Endothelial cell of umbilical vein (primary cell): ENCODE data around the gene SYT17. TPM values are rescaled to one million over a fixed set of nuclear protein-coding genes. Genes with fewer than 3 reads are reported as not detected.

Experiments used
- BruUV-seq: library from RNA; stranded (reverse); fragments of 400-500 nt; replicated peaks from 2 replicates; lab custom pipeline; 2021; lab: Mats Ljungman, UMichigan
- CTCF ChIA-PET: fragments of 300-600, 350-600 bp; sonication (Branson Sonifier 250); formaldehyde crosslinking; loops from one replicate; lab custom pipeline; 2021; ENCODE audit warnings: antibody characterized with exemption, inconsistent platforms; lab: Charles Lee
- POLR2A ChIA-PET: fragments of 300-600, 350-600 bp; sonication (Branson Sonifier 250); formaldehyde crosslinking; loops from one replicate; lab custom pipeline; 2021; ENCODE audit warnings: antibody characterized with exemption, inconsistent platforms; lab: Charles Lee
- DNase-seq: peaks from one replicate; pipeline ENCODE4 v3.0.0-alpha.2; 2011; ENCODE audit warnings: low read depth, low spot score
- FAIRE-seq: peaks from 2 replicates; lab custom pipeline; 2011; peaks lifted over from hg19 to GRCh38; lab: Jason Lieb, UNC
- H2AFZ ChIP-seq: 2 replicates; pipeline ENCODE4 v1.6.0; 2012; ENCODE audit warnings: low read depth, low read length, control low read depth, inconsistent platforms
- H3K27ac ChIP-seq: 2 replicates; pipeline ENCODE4 v1.5.1; 2011; ENCODE audit warnings: low read depth, mild to moderate bottlenecking, control low read depth, low read length, moderate library complexity; ENCODE audit not compliant: insufficient read depth
- H3K27me3 ChIP-seq, 2 experiments: 2 replicates each; pipeline versions ENCODE4 v1.6.0 to v1.6.1; 2011; ENCODE audit warnings: low read length in 2 of 2, mixed read lengths in 1 of 2; ENCODE audit not compliant: control insufficient read depth in 2 of 2, insufficient read depth in 2 of 2
- H3K36me3 ChIP-seq, 2 experiments: 2 replicates in 1 of 2; 3 replicates in 1 of 2; pipeline ENCODE4 v1.5.1; 2011; ENCODE audit warnings: low read length in 2 of 2, mild to moderate bottlenecking in 1 of 2, moderate library complexity in 1 of 2; ENCODE audit not compliant: control insufficient read depth in 2 of 2, insufficient read depth in 2 of 2; ENCODE audit errors: extremely low read depth in 1 of 2
- H3K4me1 ChIP-seq: 3 replicates; pipeline ENCODE4 v1.5.1; 2011; ENCODE audit warnings: mild to moderate bottlenecking, low read length; ENCODE audit not compliant: control insufficient read depth, insufficient read depth; ENCODE audit errors: extremely low read depth
- H3K4me2 ChIP-seq: 2 replicates; pipeline ENCODE4 v1.6.1; 2011; ENCODE audit warnings: low read length, control low read depth, mixed read lengths; ENCODE audit not compliant: insufficient read depth
- H3K4me3 ChIP-seq, 3 experiments: fragments of 200-600 bp in 1 of 3; sonication (generic), shearing (Covaris generic) in 1 of 3; replicated peaks in 1 of 3; 2 replicates each; pipeline ENCODE4 v1.5.1; 2011 to 2016; ENCODE audit warnings: control low read depth in 3 of 3, low read length in 3 of 3, mild to moderate bottlenecking in 2 of 3, inconsistent platforms in 1 of 3, low read depth in 1 of 3, moderate library complexity in 1 of 3; ENCODE audit not compliant: insufficient read depth in 1 of 3
- H3K79me2 ChIP-seq: 2 replicates; pipeline ENCODE4 v1.6.0; 2012; ENCODE audit warnings: low read length, inconsistent platforms; ENCODE audit not compliant: control insufficient read depth, insufficient read depth
- H3K9ac ChIP-seq: replicated peaks from 2 replicates; pipeline ENCODE3; 2011; ENCODE audit warnings: low read length, control low read depth; ENCODE audit not compliant: insufficient read depth; ENCODE audit errors: extremely low read depth
- H3K9me1 ChIP-seq: replicated peaks from 3 replicates; pipeline ENCODE4 v1.6.0; 2011; ENCODE audit warnings: mild to moderate bottlenecking, low read length; ENCODE audit not compliant: control insufficient read depth, insufficient read depth; ENCODE audit errors: extremely low read depth
- H3K9me3 ChIP-seq: replicated peaks from 2 replicates; pipeline ENCODE4 v1.5.1; 2012; ENCODE audit warnings: low read length, inconsistent platforms; ENCODE audit not compliant: control insufficient read depth, insufficient read depth
- H4K20me1 ChIP-seq: replicated peaks from 2 replicates; pipeline ENCODE3; 2011; ENCODE audit warnings: mild to moderate bottlenecking, low read length; ENCODE audit not compliant: control insufficient read depth, insufficient read depth; ENCODE audit errors: extremely low read depth
- EZH2 ChIP-seq: IDR thresholded peaks from 2 replicates; pipeline ENCODE4 v1.6.1; 2012; ENCODE audit warnings: borderline replicate concordance, low read depth, mild to moderate bottlenecking, moderate library complexity, low read length, inconsistent platforms; ENCODE audit not compliant: severe bottlenecking
- GATA2 ChIP-seq: IDR thresholded peaks from 2 replicates; pipeline ENCODE4 v1.7.0; 2011; ENCODE audit warnings: low read depth, mild to moderate bottlenecking, moderate library complexity, mixed read lengths, low read length; ENCODE audit not compliant: insufficient read length, insufficient read depth
- JUN ChIP-seq: IDR thresholded peaks from 2 replicates; pipeline ENCODE4 v1.6.1; 2011; ENCODE audit warnings: borderline replicate concordance, low read depth; ENCODE audit not compliant: insufficient read length, insufficient read depth
- POLR2AphosphoS5 ChIP-seq: IDR thresholded peaks from 2 replicates; pipeline ENCODE4 v1.6.1; 2012; ENCODE audit warnings: low read depth, mild to moderate bottlenecking, control low read depth, low read length, moderate library complexity; ENCODE audit not compliant: insufficient read depth
- dilution Hi-C: fragments of 300-500 bp; cut with MboI; formaldehyde crosslinking; loops from one replicate; pipeline ENCODE4 v1.15.0; 2019; ENCODE audit warnings: low sequenced_read_pairs; ENCODE audit not compliant: extremely low pct_ligation_motif_present
- intact Hi-C: fragments of 100-400 bp; cut with micrococcal nuclease; formaldehyde crosslinking; loops from one replicate; pipeline ENCODE4 v1.10.0; 2022
- polyA plus RNA-seq, 4 experiments: library from polyadenylated mRNA; depleted of rRNA in 3 of 4; stranded (reverse) in 3 of 4; unstranded in 1 of 4; fragments of >200 nt; gene quantifications; 2 replicates each; pipeline versions ENCODE4 v1.2.1 to v1.2.3, GENCODE V29; 2011 to 2012; ENCODE audit warnings: missing spikeins in 1 of 4
- total RNA-seq: library from RNA; stranded (reverse); gene quantifications from 2 replicates; pipeline ENCODE4 v1.2.3, GENCODE V29; 2021
- TF ChIP-seq, protein P1 (sequence below): IDR thresholded peaks from 2 replicates; pipeline ENCODE4 v1.6.1; 2011; ENCODE audit not compliant: insufficient read depth, insufficient read length

SYT17 gene
- total and polyA plus RNA-seq, 2 donors (not counting 3 experiments of a cell fraction or from before 2014, with no cell fraction given) = 1.9 to 4.2 TPM

DNA sequence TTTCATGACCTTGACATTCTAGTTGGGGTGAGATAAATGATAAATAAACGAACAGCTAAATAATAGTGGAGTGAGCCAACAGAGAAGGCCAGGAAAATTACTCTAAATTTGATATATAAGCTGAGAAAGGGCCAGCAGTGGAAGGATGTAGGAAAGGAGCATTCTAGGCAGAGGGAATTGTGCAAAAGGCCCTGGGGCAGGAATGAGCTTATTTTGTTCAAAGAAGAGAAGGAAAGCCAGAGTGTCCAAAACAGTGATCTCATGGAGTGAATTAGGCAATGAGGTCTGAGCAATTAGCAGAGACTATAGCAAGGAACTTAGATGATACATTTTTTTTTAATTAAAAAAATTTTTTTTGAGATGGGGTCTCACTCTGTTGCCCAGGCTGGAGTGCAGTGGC lies 74.1 kb downstream of the SYT17 start:
- Histone ChIP-seq H3K9me3 (no peaks in the 10 kb centered on the region), H3K79me2 (no peaks in the 10 kb centered on the region), H3K36me3 (no peaks in the 10 kb centered on the region), H3K27me3 (no peaks in the 10 kb centered on the region), H3K4me1 (no peaks in the 10 kb centered on the region), H3K27ac (no peak overlapping the region), H3K9ac (no peak overlapping the region), H3K4me3 (no peak overlapping the region), H4K20me1 (no peaks in the 10 kb centered on the region), H2AFZ (no peak overlapping the region), H3K4me2 (no peak overlapping the region), H3K9me1 (no peaks in the 10 kb centered on the region)
- no TSS peak for BruUV-seq
- POLR2A ChIA-PET = no interaction called here
- no peak for FAIRE-seq
- no peak for DNase-seq
- no peak for TF ChIP-seq POLR2AphosphoS5
- no peak for TF ChIP-seq GATA2
- TF ChIP-seq JUN = no peak
- TF ChIP-seq, protein P1, sequence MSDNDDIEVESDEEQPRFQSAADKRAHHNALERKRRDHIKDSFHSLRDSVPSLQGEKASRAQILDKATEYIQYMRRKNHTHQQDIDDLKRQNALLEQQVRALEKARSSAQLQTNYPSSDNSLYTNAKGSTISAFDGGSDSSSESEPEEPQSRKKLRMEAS = no peak
- no peak for TF ChIP-seq EZH2
- intact Hi-C loops (no loop called here), dilution Hi-C loops (no loop called here)
- CTCF ChIA-PET = no interaction called here

DNA sequence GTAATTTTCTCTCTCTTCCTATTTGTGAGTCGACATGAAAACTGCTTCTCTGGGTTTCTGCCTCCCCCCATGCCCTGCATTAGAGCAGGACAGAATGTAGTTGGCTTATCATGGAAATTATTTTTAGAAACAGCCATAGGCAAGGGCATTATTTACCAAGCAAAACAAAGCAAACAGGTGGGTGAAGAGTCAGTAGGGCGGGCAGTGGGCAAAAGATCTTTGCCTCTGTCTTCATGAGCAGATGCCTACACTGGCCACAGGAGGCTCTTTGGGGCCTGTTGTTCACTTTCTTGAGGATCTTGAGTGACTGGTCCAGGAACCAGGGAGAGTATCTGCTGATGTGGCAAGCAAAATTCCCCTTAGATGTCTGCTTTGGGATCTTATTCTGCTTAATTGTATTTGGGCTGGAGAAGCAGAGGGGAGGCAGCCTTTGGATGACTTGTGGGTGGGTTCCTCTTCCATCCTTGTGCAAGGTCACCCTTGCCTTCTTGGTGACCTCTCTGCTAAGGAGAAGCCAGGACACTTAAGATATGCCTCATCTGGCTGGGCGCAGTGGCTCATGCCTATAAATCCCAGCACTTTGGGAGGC lies 75.0 kb downstream of the SYT17 start:
- no peak overlapping the region for H3K4me2 ChIP-seq
- BruUV-seq = no TSS peak

More for the DNA sequence above, 75.0 kb downstream of the SYT17 start:
- no peaks in the 10 kb centered on the region for H3K9me1 ChIP-seq
- no peak overlapping the region for H3K4me3 ChIP-seq
- no peak overlapping the region for H3K9ac ChIP-seq
- no peak for FAIRE-seq
- no peaks in the 10 kb centered on the region for H3K9me3 ChIP-seq
- no peaks in the 10 kb centered on the region for H4K20me1 ChIP-seq
- H3K36me3 ChIP-seq = no peaks in the 10 kb centered on the region
- DNase-seq = no peak
- dilution Hi-C loops = no loop called here
- POLR2A ChIA-PET = no interaction called here
- no peaks in the 10 kb centered on the region for H3K79me2 ChIP-seq
- intact Hi-C loops = no loop called here
- H2AFZ ChIP-seq = no peak overlapping the region
- no peaks in the 10 kb centered on the region for H3K4me1 ChIP-seq
- H3K27me3 ChIP-seq = no peaks in the 10 kb centered on the region
- no peak overlapping the region for H3K27ac ChIP-seq
- CTCF ChIA-PET = interaction anchor here (1.2 kb wide), 1 partner anchor 63 kb away, joined by 3 read pairs; no protein-coding TSS in a partner anchor
- no peak for TF ChIP-seq POLR2AphosphoS5
